HG03558 (cell line): ENCODE results near the gene DIP2C.
"Not testable (repeated sequence)": the region's sequence is repeated elsewhere in the genome, so short reads cannot be mapped to it uniquely, and the experiment has no call there.

Experiments
- ATAC-seq: cut with Tn5 transposase; IDR thresholded peaks from one replicate; pipeline ENCODE4 v1.9.1; 2021; ENCODE audit warnings: moderate number of reproducible peaks; ENCODE audit not compliant: unreplicated experiment; ENCODE audit errors: extremely low read depth

The DIP2C gene

GRCh38 chr10:310371-310770 is 379.1 kb downstream of the DIP2C start:
- ATAC-seq, result no peak

GRCh38 chr10:308572-309085 is 380.8 kb downstream of the DIP2C start:
- ATAC-seq, result no peak

GRCh38 chr10:308101-308500 is 381.4 kb downstream of the DIP2C start:
- no peak for ATAC-seq

GRCh38 chr10:307659-308058 is 381.8 kb downstream of the DIP2C start:
- no peak for ATAC-seq

GRCh38 chr10:306675-307185 is 382.7 kb downstream of the DIP2C start:
- ATAC-seq, result no peak

GRCh38 chr10:306007-306674 is 383.3 kb downstream of the DIP2C start:
- ATAC-seq, result no peak

GRCh38 chr10:305034-305433 is 384.4 kb downstream of the DIP2C start:
- ATAC-seq, result no peak

- no peak for ATAC-seq
These were observed 387.9 kb downstream of the DIP2C start for GRCh38 chr10:301536-301935.

GRCh38 chr10:300580-300979 is 388.9 kb downstream of the DIP2C start:
- not testable (repeated sequence) for ATAC-seq

- ATAC-seq, result no peak
These were observed 389.5 kb downstream of the DIP2C start for GRCh38 chr10:299969-300368.

GRCh38 chr10:299512-299911 is 390.0 kb downstream of the DIP2C start:
- no peak for ATAC-seq

- ATAC-seq, result no peak
These were observed 391.4 kb downstream of the DIP2C start for GRCh38 chr10:298033-298432.

GRCh38 chr10:297567-297966 is 391.9 kb downstream of the DIP2C start:
- ATAC-seq, result no peak

- ATAC-seq, result no peak
These were observed 395.8 kb downstream of the DIP2C start for GRCh38 chr10:293636-294035.

- no peak for ATAC-seq
These were observed 399.3 kb downstream of the DIP2C start for GRCh38 chr10:290026-290725.

GRCh38 chr10:289581-289980 is 399.9 kb downstream of the DIP2C start:
- no peak for ATAC-seq

- no peak for ATAC-seq
These were observed 400.9 kb downstream of the DIP2C start for GRCh38 chr10:288316-289200.

GRCh38 chr10:287814-288213 is 401.7 kb downstream of the DIP2C start:
- ATAC-seq, result no peak

- no peak for ATAC-seq
These were observed 402.3 kb downstream of the DIP2C start for GRCh38 chr10:287026-287709.

- no peak for ATAC-seq
These were observed 404.3 kb downstream of the DIP2C start for GRCh38 chr10:285216-285615.
